COR-L47 (cell line): ENCODE results near the gene MTFR2.

ENCODE experiments used
- DNase-seq: peaks from one replicate; lab custom pipeline; 2025; lab: John Stamatoyannopoulos, UW

Gene MTFR2

GRCh38 chr6:136249811-136250685 is at the start of gene MTFR2:
TSS of gene MTFR2 (minus strand) at chr6:136250311. CDS start at chr6:136249099, 1,212 bp downstream.
- DNase-seq, result peak; percentile 93

DNA sequence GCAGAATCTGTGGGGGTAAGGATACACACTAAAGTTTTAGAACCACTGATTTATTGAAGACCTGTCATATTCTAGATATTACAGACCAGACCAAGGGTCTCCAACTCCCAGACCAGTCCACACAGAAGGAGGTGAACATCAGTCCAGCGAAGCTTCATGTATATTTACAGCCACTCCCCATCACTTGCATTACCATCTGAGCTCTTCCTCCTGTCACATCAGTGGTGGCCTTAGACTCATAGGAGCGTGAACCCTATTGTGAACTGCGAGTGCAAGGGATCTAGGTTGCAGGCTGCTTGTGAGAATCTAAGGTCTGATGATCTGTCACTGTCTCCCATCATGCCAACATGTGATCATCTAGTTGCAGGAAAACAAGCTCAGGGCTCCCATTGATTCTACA is 44.5 kb upstream of the MTFR2 start:
- DNase-seq, result no peak

GRCh38 chr6:136290410-136291010 is 40.4 kb upstream of the MTFR2 start:
- peak; percentile 27 for DNase-seq

DNA sequence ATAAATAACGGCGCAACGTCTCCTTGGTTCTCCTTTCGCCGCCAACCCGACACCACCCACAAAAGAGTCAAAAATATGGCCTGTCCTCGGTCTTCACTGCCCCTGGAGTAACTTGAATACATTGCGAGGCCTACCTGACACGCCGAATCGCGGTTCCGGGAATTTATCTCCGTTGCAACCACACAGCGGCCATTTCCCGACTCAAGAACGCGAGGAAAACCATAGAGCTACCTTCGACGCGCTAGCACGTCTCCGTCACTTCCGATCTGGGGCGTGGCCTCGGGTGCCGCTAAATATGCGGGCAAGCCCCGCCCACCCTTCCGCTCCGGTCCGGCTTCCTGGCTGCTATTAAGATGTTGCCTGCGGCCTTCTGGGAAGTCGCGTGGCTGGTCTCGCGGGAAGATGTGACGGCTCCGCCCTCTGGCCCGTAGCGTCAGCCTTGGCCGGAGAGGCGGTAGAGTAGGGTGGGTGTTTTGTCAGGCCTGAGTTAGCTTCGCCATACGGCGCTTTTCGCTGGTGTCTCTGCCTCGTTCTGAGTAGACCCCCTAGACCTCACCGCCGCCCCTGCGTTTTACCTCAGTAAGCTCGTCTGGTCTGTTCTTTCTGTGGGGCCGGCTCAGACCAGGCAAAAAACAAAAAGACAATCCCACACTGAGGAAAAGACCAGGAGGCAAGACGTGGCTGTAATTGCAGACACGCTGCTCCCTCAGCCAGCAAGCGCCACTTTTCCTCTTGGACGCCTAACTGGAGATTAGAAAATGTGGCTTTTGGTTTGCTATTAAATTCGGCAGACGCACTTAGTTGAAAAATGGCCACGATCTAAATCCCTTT is 39.7 kb upstream of the MTFR2 start, which contains the start of gene BCLAF1:
Gene BCLAF1, minus strand, starts transcription at position 268 of the 831 bp plus-strand sequence. CDS start 9,980 bp downstream, outside the sequence.
- DNase-seq, result peak; percentile 96

DNA sequence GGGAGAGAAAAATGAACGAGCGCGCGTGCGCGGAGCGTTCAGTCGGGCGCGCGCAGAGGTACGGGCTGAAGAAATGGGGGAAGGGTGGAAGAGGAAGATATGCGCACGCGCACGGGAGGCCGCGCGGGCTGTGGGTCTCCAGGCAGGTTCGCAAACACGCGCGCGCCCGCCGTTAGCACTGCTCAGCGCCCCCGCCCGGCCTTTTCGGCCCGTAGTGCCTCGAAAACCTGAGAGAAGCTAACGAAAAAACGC is 39.1 kb upstream of the MTFR2 start:
- DNase-seq, result peak; percentile 76

- peak; percentile 62 for DNase-seq
These were observed 38.6 kb upstream of the MTFR2 start for GRCh38 chr6:136288566-136289326.

- no peak for DNase-seq
These were observed 34.8 kb upstream of the MTFR2 start for GRCh38 chr6:136284909-136285308.

GRCh38 chr6:136282906-136283305 is 32.8 kb upstream of the MTFR2 start:
- no peak for DNase-seq

DNA sequence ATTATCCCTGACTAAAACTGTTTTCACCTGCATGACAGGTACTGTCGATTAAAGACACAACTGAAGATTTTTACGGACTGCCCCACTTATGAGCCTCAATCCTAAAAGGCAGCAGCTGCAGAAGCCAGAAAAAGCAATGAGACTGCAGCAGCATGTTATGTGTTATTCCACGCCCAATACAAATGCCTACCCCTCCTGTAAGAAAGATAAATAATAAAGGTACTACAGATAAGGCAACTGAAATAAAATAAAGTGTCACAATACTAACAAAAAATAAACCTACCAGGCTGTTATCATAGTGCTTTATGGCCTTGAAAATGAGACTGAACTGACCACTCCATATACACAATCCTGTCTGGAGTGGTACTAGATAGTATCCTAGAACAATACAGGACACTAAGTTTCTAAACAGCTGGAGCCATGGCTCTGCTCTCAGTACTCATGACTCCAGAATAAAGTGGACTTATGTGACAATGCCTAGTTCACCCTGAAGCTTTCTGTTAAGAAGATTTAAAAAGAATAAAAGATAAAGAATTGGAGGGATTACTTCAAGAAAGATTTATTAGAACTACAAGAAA is 30.0 kb upstream of the MTFR2 start:
- DNase-seq, result no peak

DNA sequence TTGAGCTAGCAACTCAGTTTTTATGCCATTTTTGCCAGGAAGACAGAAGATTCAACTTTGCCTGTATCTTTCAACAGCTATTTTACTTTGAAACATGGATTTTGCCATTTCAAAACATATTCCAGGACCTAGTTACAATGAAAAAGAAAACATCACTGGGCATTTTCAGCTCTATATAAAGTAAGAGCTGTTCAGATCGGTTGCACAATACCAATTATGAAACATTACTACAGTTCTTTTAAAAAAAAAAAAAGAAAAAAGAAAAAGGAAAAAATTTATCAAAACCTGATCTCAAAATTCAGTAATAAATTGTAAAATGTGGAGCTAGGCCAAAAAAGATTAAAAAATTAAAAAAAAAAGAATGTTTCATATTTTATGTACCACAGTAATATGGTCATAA is 24.0 kb upstream of the MTFR2 start:
- DNase-seq, result no peak

- DNase-seq, result no peak
These were observed 15.0 kb upstream of the MTFR2 start for GRCh38 chr6:136265101-136265500.

GRCh38 chr6:136262940-136263339 is 12.8 kb upstream of the MTFR2 start:
- no peak for DNase-seq

- no peak for DNase-seq
These were observed 4.8 kb upstream of the MTFR2 start for GRCh38 chr6:136254851-136255466.

DNA sequence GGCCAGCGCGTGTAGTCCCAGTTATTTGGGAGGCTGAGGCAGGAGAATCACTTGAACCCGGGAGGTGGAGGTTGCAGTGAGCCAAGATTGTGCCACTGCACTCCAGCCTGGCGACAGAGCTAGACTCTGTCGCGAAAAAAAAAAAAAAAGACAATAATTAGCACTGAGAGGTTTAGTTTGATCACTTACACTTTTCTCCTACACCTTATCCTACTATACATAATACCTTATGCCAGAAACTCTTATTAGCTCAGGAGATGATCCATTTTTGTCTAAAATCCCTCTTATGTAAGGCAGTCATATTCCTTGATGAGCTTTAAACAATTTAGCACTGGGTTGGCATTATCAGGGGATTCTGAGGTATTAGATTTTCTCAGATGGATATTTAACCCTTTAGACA is 3.6 kb upstream of the MTFR2 start:
- no peak for DNase-seq

GRCh38 chr6:136252441-136252840 is 2.3 kb upstream of the MTFR2 start:
- no peak for DNase-seq

GRCh38 chr6:136251394-136251793 is 1.3 kb upstream of the MTFR2 start:
- DNase-seq, result no peak

GRCh38 chr6:136250686-136251008 is 536 bp upstream of the MTFR2 start:
- DNase-seq, result no peak

GRCh38 chr6:136249336-136249735 is 775 bp downstream of the MTFR2 start:
- no peak for DNase-seq

GRCh38 chr6:136244061-136244616 is 6.0 kb downstream of the MTFR2 start:
- no peak for DNase-seq

GRCh38 chr6:136236466-136237293 is 13.4 kb downstream of the MTFR2 start:
- no peak for DNase-seq
